Suprapubic skin (tissue), 4 donors: Measurements from ENCODE around the gene PDHX.

ENCODE experiments used
- EP300 ChIP-seq: sonication (generic); formaldehyde crosslinking; IDR thresholded peaks from one replicate; pipeline ENCODE4 v1.6.1; 2017; ENCODE audit warnings: antibody characterized with exemption
- POLR2A ChIP-seq, 2 donors: fragments of 450-650 bp; IDR thresholded peaks; one replicate each; pipeline ENCODE4 v1.6.1; 2017; ENCODE audit warnings: antibody characterized with exemption in 2 of 2, mild to moderate bottlenecking in 2 of 2, moderate library complexity in 2 of 2
- POLR2AphosphoS5 ChIP-seq, 3 donors: sonication (generic); formaldehyde crosslinking; IDR thresholded peaks; one replicate each; pipeline ENCODE4 v1.6.1; 2017; ENCODE audit warnings: antibody characterized with exemption in 3 of 3
- TF ChIP-seq, protein P1 (sequence below), 2 donors: fragments of 200-600 bp in 1 of 2; fragments of 450-650 bp in 1 of 2; sonication (generic) in 1 of 2; IDR thresholded peaks; one replicate each; pipeline ENCODE4 v1.5.1; 2016 to 2019; ENCODE audit warnings: antibody characterized with exemption in 2 of 2, mild to moderate bottlenecking in 1 of 2, moderate library complexity in 1 of 2

DNA sequence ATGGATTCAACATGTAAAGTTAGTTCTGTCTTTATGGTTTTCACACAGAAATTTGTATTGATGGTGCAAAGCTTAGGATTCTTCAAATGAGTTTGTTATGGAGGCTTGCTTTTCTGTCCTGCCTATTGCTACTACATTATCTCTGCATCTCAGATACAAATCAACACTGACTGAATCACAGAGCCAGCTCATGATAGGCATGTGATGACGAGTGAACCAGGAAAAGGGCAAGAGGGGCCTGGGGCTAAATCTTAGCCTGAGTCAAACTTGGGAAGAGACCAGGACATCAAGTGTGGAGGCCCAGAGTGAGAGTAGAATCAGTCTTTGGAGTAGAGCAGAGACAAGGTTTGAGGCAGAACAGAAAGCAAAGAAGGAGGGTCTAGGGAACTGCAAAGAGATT, 115.4 kb downstream of the PDHX start:
- TF ChIP-seq, protein P1, sequence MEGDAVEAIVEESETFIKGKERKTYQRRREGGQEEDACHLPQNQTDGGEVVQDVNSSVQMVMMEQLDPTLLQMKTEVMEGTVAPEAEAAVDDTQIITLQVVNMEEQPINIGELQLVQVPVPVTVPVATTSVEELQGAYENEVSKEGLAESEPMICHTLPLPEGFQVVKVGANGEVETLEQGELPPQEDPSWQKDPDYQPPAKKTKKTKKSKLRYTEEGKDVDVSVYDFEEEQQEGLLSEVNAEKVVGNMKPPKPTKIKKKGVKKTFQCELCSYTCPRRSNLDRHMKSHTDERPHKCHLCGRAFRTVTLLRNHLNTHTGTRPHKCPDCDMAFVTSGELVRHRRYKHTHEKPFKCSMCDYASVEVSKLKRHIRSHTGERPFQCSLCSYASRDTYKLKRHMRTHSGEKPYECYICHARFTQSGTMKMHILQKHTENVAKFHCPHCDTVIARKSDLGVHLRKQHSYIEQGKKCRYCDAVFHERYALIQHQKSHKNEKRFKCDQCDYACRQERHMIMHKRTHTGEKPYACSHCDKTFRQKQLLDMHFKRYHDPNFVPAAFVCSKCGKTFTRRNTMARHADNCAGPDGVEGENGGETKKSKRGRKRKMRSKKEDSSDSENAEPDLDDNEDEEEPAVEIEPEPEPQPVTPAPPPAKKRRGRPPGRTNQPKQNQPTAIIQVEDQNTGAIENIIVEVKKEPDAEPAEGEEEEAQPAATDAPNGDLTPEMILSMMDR (IDR thresholded peaks at IDR 0.05), result no peak
- TF ChIP-seq POLR2AphosphoS5 (IDR thresholded peaks at IDR 0.05) (peak in 1 of 3 donors; percentile 43), POLR2A (IDR thresholded peaks at IDR 0.05) (no peak), EP300 (no peak)
